Ureter (tissue), 1 donor: ENCODE results near the gene PRKCH. TPM values are rescaled to one million over a fixed set of nuclear protein-coding genes. Genes with fewer than 3 reads are reported as not detected.

Experiments
- DNase-seq: peaks from one replicate; pipeline ENCODE4 v3.0.0-alpha.2; 2020; ENCODE audit warnings: low spot score
- total RNA-seq: library from RNA; stranded (reverse); gene quantifications from one replicate; pipeline ENCODE4 v1.2.4, GENCODE V29; 2023
- donor health status: DM: yes; HTN: yes; CAD: no.

Gene PRKCH
- total RNA-seq, 1 donor from 2014 or later, result 90.2 TPM

GRCh38 chr14:61563880-61564617 is 242.7 kb downstream of the PRKCH start:
- DNase-seq, result no peak

- DNase-seq, result no peak
Measured at GRCh38 chr14:61564618-61565091, 243.3 kb downstream of the PRKCH start.

- DNase-seq, result no peak
Measured at GRCh38 chr14:61565181-61565580, 243.8 kb downstream of the PRKCH start.

- no peak for DNase-seq
Measured at GRCh38 chr14:61565836-61566536, 244.6 kb downstream of the PRKCH start.

GRCh38 chr14:61566537-61567225 is 245.3 kb downstream of the PRKCH start:
- DNase-seq, result no peak

- no peak for DNase-seq
Measured at GRCh38 chr14:61567838-61568571, 246.6 kb downstream of the PRKCH start.

- no peak for DNase-seq
Measured at GRCh38 chr14:61568572-61569011, 247.2 kb downstream of the PRKCH start.

- no peak for DNase-seq
Measured at GRCh38 chr14:61569308-61569707, 247.9 kb downstream of the PRKCH start.

- no peak for DNase-seq
Measured at GRCh38 chr14:61569812-61570548, 248.6 kb downstream of the PRKCH start.

- no peak for DNase-seq
Measured at GRCh38 chr14:61570549-61571290, 249.3 kb downstream of the PRKCH start.

GRCh38 chr14:61571917-61572316 is 250.5 kb downstream of the PRKCH start:
- DNase-seq, result no peak

GRCh38 chr14:61573321-61573720 is 251.9 kb downstream of the PRKCH start:
- DNase-seq, result no peak

GRCh38 chr14:61573748-61574513 is 252.6 kb downstream of the PRKCH start:
- no peak for DNase-seq

GRCh38 chr14:61574514-61574807 is 253.1 kb downstream of the PRKCH start:
- no peak for DNase-seq

GRCh38 chr14:61575126-61575525 is 253.7 kb downstream of the PRKCH start:
- no peak for DNase-seq

GRCh38 chr14:61575551-61576150 is 254.3 kb downstream of the PRKCH start:
- DNase-seq, result no peak

GRCh38 chr14:61577506-61577931 is 256.1 kb downstream of the PRKCH start:
- no peak for DNase-seq

GRCh38 chr14:61578745-61579144 is 257.4 kb downstream of the PRKCH start:
- no peak for DNase-seq

- no peak for DNase-seq
Measured at GRCh38 chr14:61581340-61581739, 260.0 kb downstream of the PRKCH start.
